GM08714 (cell line): ENCODE results near the gene EXOC3L2.

Experiments used
- H3K4me3 ChIP-seq: fragments of 200-500 bp; sonication (Bioruptor generic); 2 replicates; pipeline ENCODE4 v1.5.1; 2014; ENCODE audit warnings: mild to moderate bottlenecking, low read length, inconsistent platforms
- ZNF274 ChIP-seq: IDR thresholded peaks from 2 replicates; pipeline ENCODE4 v1.6.1; 2012; ENCODE audit warnings: mild to moderate bottlenecking, low read depth, low read length

The EXOC3L2 gene

GRCh38 chr19:45171211-45171623 lies 74.0 kb downstream of the EXOC3L2 start:
- TF ChIP-seq ZNF274 = no peak
- no peak overlapping the region for H3K4me3 ChIP-seq

DNA sequence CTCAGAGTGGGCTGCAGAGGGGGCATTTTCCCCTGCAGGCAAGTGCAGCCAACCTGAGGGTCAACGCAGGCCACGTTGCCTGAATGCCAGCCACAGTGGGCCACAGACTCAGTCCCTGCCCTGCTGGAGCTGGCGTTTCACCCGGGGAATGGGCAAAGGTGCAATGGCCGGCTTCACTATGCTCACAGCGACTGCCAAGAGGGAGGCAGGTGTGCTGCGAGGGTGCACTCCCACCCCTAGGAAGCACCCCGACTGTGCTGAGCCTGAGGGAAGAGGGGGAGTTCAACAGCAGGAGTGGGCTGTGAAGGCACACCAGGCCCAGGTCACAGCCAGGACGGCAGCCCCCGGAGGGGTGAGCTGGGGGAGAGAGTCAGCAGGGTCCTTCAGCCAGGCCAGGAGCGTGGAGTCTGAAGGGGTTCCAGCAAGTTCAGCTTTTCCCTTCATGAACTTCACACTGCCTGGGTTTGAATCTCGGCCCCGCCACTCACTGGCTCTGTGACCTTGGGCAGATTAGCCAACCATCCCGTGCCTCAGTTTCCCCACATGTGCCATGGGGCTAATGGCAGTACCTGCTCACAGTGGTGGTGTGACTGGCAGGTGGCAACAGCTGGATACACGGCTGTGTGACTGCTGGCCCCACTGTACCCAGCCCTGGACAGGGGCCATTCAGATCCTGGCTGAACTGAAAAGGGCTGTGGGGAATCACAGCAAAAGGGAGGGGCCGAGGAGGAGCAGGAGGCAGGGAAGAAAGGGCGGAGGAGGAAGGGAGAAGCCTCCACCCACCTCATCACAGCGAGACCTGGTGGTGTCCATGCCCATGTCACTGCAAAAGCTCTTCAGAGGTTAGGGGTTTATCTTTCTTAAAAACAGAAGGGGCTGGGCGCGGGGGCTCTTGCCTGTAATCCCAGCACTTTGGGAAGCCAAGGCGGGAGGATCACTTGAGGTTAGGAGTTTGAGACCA lies 74.8 kb downstream of the EXOC3L2 start:
- TF ChIP-seq ZNF274 = no peak
- H3K4me3 ChIP-seq = no peak overlapping the region

GRCh38 chr19:45169602-45170001 lies 75.6 kb downstream of the EXOC3L2 start:
- H3K4me3 ChIP-seq = no peak overlapping the region
- TF ChIP-seq ZNF274 = no peak

DNA sequence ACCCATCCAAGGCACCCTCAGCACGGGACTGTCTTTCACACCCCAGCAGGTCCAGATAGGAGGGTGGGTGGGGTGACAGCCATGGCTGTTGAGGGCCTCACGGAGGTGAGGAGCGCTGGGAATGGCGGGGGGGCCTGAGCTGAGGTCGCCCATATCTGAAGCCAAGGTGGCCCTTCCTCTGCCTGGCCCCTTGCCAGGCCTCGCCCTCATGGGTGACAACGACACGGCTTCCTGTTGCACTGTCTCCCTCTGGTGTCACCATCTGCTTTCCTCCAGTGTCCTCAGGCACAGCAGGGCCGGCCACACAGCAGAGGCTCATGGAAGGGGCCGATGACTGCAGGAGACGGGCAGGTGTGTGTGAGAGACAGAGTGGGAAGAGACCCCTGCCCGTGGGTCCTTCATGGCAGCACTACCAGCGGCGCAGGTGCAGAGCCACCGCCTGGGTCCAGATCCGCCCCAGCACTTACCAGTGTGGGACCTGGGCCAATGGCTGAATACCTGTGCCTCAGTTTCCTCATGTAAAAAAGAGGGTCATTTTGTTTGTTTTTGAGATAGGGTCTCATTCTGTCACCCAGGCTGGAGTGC lies 76.3 kb downstream of the EXOC3L2 start:
- H3K4me3 ChIP-seq = no peak overlapping the region

GRCh38 chr19:45166723-45167252 lies 78.4 kb downstream of the EXOC3L2 start:
- TF ChIP-seq ZNF274 = no peak
- H3K4me3 ChIP-seq = no peak overlapping the region

More for the DNA sequence above, 76.3 kb downstream of the EXOC3L2 start:
- no peak for TF ChIP-seq ZNF274

GRCh38 chr19:45164577-45165335 lies 80.5 kb downstream of the EXOC3L2 start:
- no peak overlapping the region for H3K4me3 ChIP-seq
- no peak for TF ChIP-seq ZNF274

GRCh38 chr19:45163751-45164460 lies 81.3 kb downstream of the EXOC3L2 start:
- no peak overlapping the region for H3K4me3 ChIP-seq
- TF ChIP-seq ZNF274 = no peak

- no peak overlapping the region for H3K4me3 ChIP-seq
- TF ChIP-seq ZNF274 = no peak
These were observed 82.1 kb downstream of the EXOC3L2 start for GRCh38 chr19:45163156-45163555.

DNA sequence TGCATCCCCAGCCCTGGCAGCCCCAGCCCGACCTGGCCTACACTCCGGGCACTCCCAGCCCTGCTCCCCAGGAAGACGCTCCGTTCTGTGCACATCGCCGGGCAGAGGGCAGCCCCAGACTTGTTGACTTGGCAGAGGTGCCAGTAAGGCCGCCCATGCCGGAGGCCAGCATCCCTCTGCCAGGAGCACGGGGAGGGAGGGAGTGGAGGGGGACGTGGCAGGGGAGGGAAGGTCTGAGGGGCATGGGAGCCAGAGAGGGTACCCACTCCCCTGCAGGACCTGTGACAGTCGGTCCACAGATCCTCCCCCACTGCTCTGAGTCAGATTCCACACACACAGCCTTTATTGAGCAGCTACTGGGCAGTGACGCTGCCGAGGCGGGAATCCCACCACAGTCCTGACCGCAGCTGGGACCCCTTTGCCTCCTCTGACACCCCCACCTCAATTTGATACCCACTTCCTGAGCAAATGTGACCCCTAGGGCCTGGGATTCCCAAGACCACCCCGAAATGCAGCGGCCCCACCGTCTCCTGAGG lies 82.5 kb downstream of the EXOC3L2 start:
- H3K4me3 ChIP-seq = no peak overlapping the region
- TF ChIP-seq ZNF274 = no peak
